IPS-20b (cell line): Measurements from ENCODE around the gene YIPF5.

Source experiments
- H3K27ac ChIP-seq: one replicate; pipeline ENCODE4 v1.5.1; 2013; ENCODE audit warnings: low read length
- H3K27me3 ChIP-seq: 2 replicates; pipeline ENCODE4 v1.6.1; 2013; ENCODE audit warnings: mild to moderate bottlenecking, low read length, inconsistent platforms; ENCODE audit not compliant: insufficient read depth
- H3K36me3 ChIP-seq: 2 replicates; pipeline ENCODE4 v1.6.1; 2013; ENCODE audit warnings: low read depth, mild to moderate bottlenecking, inconsistent platforms, low read length, moderate library complexity; ENCODE audit not compliant: insufficient read depth
- H3K4me1 ChIP-seq: 2 replicates; pipeline ENCODE4 v1.6.1; 2013; ENCODE audit warnings: mild to moderate bottlenecking, control low read depth, inconsistent platforms, low read length, moderate library complexity; ENCODE audit not compliant: insufficient read depth
- H3K4me3 ChIP-seq: 2 replicates; pipeline ENCODE4 v1.5.1; 2013; ENCODE audit warnings: mild to moderate bottlenecking, low read length, inconsistent platforms
- H3K9ac ChIP-seq: 2 replicates; pipeline ENCODE4 v1.6.1; 2013; ENCODE audit warnings: low read depth, mild to moderate bottlenecking, inconsistent platforms, low read length, moderate library complexity
- H3K9me3 ChIP-seq: 2 replicates; pipeline ENCODE4 v1.6.1; 2013; ENCODE audit warnings: mild to moderate bottlenecking, low read depth, low read length, inconsistent platforms; ENCODE audit not compliant: insufficient read depth

Gene YIPF5

DNA sequence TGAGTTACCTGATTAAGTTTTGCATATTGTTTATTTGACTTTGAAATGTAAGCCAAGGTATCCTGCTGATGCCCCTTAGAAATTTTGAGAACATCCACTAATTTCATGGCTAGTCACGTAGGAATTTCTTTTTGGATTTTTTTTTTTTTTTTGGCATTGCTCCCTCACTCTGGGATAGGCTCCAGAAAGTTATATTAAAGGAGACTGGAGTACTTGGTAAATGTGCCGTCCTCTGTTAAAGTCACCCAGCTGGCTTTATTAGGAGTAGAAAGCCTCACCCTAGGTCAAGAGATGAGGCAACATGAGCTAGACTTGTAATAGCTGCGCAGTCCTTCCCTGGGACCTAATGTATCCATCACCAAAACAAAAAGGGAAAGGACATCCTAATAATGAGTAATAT, 3.3 kb upstream of the YIPF5 start:
- Histone ChIP-seq H3K4me1 (peaks cover 9% of the 10 kb centered on the region), H3K9me3 (no peaks in the 10 kb centered on the region), H3K4me3 (no peak overlapping the region), H3K27ac (no peak overlapping the region), H3K36me3 (peaks cover 4% of the 10 kb centered on the region), H3K9ac (no peak overlapping the region), H3K27me3 (no peaks in the 10 kb centered on the region)

DNA sequence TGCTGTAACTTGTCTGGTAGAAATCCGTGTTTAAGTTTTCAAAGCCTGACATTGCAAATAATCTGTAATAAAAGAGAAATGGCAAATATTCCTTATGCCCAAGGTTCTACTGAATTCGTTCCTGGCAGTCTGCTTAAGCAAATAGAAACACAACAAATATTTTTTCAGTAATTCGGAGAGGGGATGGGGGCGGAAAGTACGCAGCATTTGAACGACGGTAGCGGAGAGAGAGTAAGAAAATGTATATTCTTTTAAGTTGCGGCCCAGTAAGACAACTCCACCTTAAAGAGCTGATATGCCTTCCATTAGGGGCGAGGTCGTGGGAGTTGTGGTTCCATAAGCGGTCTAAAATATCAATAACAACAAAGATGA, 569 bp downstream of the YIPF5 start:
- Histone ChIP-seq H3K27me3 (no peaks in the 10 kb centered on the region), H3K4me3 (peak overlapping the region; percentile 99), H3K4me1 (peaks cover 9% of the 10 kb centered on the region), H3K9me3 (no peaks in the 10 kb centered on the region), H3K9ac (peak overlapping the region; percentile 93), H3K27ac (peak overlapping the region; percentile 48), H3K36me3 (peaks cover 33% of the 10 kb centered on the region)

DNA sequence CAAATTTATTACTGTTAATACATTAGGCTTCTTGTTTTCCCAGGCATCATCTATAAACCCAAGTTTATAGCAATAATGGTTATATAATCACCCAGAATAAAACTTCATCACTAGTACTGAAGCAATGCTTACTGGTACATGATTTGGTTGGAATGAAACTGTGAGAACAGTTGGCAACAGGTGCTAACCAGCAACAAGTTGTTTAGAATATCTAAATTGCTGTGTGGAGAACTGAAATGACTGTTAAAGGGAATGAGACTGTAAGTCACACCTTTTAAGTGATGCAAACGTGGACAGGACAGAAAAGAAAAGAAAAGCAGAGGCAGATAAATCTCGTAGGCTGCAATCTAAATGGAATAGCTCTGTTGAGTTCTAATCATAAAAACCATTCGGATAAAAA, 2.5 kb downstream of the YIPF5 start:
- Histone ChIP-seq H3K27ac (no peak overlapping the region), H3K9ac (no peak overlapping the region), H3K4me3 (no peak overlapping the region), H3K9me3 (no peaks in the 10 kb centered on the region), H3K27me3 (no peaks in the 10 kb centered on the region), H3K4me1 (peaks cover 9% of the 10 kb centered on the region), H3K36me3 (peaks cover 52% of the 10 kb centered on the region)

DNA sequence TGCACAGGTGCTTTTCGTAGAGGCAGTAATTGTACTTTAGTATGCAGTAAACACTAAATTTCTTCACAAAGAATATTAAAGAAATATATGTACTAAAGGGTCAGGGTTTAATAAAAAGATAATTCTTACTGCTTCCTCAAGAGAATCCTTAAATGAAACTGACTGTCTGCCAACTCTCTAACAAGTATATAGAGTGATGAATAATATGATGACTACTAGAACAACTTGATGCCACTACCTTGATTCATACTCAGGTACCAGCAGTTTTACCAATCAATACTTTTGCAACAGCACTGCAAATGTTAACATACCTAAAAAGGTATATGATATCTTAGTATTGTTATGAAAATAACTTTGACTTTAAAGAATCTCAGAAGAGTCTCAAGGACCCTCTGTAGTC, 3.8 kb downstream of the YIPF5 start:
- Histone ChIP-seq H3K27me3 (no peaks in the 10 kb centered on the region), H3K9me3 (no peaks in the 10 kb centered on the region), H3K36me3 (peaks cover 65% of the 10 kb centered on the region), H3K27ac (no peak overlapping the region), H3K4me1 (peaks cover 9% of the 10 kb centered on the region), H3K9ac (no peak overlapping the region), H3K4me3 (no peak overlapping the region)

DNA sequence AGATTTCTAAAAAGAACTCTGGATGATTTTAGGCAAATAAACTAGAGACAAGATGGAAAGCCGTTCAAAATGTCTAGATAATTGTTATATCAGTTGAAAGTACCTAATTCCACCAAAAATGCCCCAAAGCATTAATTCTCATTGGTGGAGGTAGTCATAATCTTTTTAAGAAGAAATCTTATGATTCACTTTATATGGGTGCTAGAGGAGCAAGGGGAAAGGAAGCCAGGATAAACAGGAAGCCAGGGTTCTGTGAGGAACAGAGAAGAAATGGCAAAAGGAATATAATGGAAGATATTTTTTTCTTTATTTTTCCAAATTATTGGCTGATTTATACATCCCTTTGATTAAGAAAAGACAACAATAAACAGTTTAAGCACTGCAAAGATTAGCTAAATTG, 7.8 kb downstream of the YIPF5 start:
- Histone ChIP-seq H3K4me3 (no peak overlapping the region), H3K27me3 (no peaks in the 10 kb centered on the region), H3K9me3 (no peaks in the 10 kb centered on the region), H3K36me3 (peaks cover 77% of the 10 kb centered on the region), H3K27ac (no peak overlapping the region), H3K4me1 (no peaks in the 10 kb centered on the region), H3K9ac (no peak overlapping the region)

DNA sequence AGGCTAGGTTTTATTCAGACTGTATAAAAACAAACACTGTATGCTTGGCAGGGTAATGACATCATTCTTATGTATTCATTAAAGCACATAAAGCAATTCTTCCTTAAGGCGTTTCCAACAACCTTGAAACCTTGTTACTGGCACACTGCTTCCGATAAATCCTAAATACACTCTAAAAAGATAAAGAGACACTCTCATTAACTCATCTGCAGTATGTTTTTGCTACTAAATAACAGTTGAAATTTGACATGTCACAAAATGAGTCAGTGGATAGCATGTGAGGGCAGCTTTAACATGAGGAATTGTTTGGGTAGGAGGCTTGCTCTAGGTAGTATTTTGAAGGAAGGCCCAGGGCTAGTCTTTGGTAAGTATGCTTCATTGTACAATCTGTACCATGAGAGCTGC, 13.7 kb downstream of the YIPF5 start:
- Histone ChIP-seq H3K4me3 (no peak overlapping the region), H3K9ac (no peak overlapping the region), H3K4me1 (no peaks in the 10 kb centered on the region), H3K9me3 (no peaks in the 10 kb centered on the region), H3K27ac (no peak overlapping the region), H3K27me3 (no peaks in the 10 kb centered on the region), H3K36me3 (peaks cover 28% of the 10 kb centered on the region)

DNA sequence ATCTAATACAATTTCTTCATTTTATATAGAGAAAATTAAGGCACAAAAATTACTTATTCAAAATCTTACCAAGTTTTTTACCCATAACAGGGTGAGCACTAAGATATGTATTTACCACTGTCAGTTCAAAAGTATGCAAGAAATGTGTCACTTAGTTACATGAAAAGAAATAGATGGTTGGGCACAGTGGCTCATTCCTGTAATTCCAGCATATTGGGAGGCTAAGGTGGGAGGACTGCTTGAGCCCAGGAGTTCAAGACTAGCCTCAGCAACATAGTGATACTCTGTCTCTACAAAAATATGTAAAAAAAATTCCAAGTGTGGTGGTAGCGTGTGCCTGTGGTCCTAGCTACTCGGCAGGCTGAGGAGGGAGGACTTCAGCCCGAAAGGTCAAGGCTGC, 19.4 kb downstream of the YIPF5 start:
- Histone ChIP-seq H3K4me3 (no peak overlapping the region), H3K27ac (no peak overlapping the region), H3K4me1 (no peaks in the 10 kb centered on the region), H3K27me3 (no peaks in the 10 kb centered on the region), H3K9me3 (no peaks in the 10 kb centered on the region), H3K9ac (no peak overlapping the region), H3K36me3 (no peaks in the 10 kb centered on the region)

DNA sequence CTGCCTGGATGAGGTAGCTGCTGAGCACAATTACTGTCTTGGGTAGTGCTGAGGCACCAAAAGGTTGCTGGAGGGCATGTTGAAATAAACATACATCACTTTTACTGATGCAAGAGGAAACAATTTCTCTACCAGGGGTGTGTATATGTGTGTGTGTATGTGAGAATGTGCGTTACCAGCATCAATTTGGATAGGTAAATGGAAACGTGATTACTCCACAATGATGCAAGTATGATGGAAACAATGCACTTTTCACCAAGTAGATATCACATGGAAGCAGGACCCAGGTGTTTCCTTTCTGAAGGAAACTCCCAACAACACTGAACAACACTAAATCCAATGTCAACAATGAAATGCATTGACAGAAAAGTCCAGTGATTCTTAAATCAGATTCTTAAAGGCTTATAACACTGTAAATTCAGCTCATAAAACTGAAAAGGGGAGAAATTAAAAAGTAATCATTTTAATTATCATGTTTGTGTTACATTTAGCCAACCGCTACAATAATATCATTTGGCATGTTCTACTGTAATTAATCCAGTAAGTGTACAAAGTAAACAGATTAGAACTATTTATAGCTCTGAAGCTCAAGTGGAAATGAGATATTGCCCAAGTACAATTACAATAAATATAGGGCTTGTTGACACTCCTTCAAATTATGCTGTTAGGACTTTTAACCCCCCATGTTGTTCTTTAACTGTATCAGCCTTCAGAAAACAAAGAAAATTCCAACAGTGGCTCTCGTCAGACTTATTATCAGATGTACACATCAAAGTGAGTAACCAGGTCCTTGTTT, 25.3 kb downstream of the YIPF5 start:
- Histone ChIP-seq H3K4me3 (no peak overlapping the region), H3K9me3 (no peaks in the 10 kb centered on the region), H3K36me3 (no peaks in the 10 kb centered on the region), H3K9ac (no peak overlapping the region), H3K4me1 (no peaks in the 10 kb centered on the region), H3K27ac (no peak overlapping the region), H3K27me3 (no peaks in the 10 kb centered on the region)

DNA sequence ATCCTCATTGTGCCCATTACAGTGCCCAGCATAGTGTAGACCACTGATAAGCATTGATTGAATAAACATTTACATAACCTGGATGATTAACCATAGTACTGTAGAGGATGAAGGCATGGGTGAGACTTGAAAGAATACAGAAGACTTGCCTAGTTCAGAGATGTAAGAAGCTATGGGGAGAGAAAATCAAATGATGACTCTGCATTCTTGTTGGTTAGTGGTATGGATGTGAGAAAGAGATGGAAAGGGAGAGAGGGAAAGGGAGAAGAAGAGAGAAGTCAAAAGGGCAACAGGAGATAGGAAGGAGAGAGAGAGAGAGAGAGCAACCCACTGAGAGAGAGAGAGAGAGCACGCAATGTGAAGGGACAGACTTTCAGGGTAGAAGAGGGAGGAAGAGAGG, 26.8 kb downstream of the YIPF5 start:
- Histone ChIP-seq H3K9me3 (no peaks in the 10 kb centered on the region), H3K36me3 (no peaks in the 10 kb centered on the region), H3K4me3 (no peak overlapping the region), H3K27ac (no peak overlapping the region), H3K4me1 (no peaks in the 10 kb centered on the region), H3K27me3 (no peaks in the 10 kb centered on the region), H3K9ac (no peak overlapping the region)

DNA sequence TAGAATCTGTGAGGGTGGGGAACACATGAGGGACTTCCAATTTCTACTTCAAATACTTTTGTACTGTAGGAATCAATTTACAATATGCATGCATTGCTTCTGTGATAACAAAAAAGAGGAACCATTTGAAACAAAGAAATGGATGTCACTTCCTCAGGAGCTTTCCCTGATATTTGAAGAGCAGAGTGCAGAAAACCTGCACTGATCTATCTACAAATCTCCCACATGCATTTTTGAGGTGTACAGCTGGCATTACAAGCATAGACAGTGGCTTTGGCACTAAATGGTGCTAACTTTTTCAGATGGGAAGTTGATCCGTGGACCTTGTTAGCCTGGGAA, 27.7 kb downstream of the YIPF5 start:
- no peak overlapping the region for H3K4me3 ChIP-seq
- no peaks in the 10 kb centered on the region for H3K36me3 ChIP-seq
- H3K9ac ChIP-seq: no peak overlapping the region
- H3K9me3 ChIP-seq: no peaks in the 10 kb centered on the region
- no peak overlapping the region for H3K27ac ChIP-seq
- no peaks in the 10 kb centered on the region for H3K4me1 ChIP-seq
- no peaks in the 10 kb centered on the region for H3K27me3 ChIP-seq

DNA sequence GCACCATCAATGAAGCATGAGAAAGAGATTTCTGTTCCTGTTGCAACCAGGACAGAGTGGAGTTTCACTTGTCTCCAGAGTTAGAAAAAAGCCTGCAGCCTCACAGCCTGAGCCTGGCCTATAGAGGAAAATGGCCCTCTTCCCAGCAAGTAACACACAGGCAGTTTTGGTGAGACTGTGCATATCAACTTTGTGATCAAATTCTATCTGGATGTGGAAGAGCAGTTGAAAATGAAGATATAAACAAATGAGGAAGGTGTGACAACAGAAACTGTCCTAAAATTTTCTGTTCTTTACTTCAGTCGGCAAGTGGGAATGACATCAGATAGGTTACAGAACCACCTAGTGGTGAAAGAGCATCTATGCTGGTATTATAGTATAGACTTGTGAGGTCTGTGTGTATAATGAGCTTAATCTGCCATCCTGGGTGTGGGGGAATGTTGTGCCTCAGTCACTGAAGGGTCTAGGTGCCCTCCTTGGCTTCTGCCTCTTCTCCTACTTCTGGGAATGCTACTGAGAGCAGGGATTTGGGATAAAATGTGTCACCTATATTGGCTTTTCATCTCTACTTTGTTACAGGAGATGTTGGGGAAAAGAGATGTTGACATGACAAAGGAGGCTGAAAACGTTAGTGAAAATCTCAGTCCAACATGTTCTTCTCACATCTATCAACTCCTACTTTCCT, 28.2 kb downstream of the YIPF5 start:
- no peaks in the 10 kb centered on the region for H3K4me1 ChIP-seq
- H3K9me3 ChIP-seq: no peaks in the 10 kb centered on the region
- no peak overlapping the region for H3K4me3 ChIP-seq
- H3K27me3 ChIP-seq: no peaks in the 10 kb centered on the region
- no peak overlapping the region for H3K27ac ChIP-seq
- no peaks in the 10 kb centered on the region for H3K36me3 ChIP-seq
- no peak overlapping the region for H3K9ac ChIP-seq

DNA sequence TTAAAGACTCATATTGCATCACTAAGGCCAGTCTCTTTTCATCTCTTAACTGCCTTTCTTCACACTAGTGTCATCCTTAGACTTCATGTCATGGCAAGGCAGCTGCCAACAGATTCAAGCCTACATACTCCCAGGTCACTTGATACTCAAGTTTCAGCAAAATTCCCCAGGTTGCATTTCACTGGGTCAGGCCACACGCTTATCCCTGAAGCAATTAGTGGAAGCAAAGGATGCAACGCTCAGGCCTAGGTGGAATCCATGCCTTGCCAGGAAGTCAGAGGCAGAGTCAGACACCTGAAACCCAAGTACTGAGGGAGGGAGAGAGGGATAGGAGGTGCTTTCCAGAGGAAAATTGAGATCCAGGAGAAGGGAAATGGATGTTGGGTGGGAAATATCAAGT, 28.9 kb downstream of the YIPF5 start:
- Histone ChIP-seq H3K9me3 (no peaks in the 10 kb centered on the region), H3K36me3 (no peaks in the 10 kb centered on the region), H3K4me1 (no peaks in the 10 kb centered on the region), H3K9ac (no peak overlapping the region), H3K27me3 (no peaks in the 10 kb centered on the region), H3K27ac (no peak overlapping the region), H3K4me3 (no peak overlapping the region)
